CD4-positive, alpha-beta T cell (primary cell): ENCODE results near the gene PDE10A. TPM values are rescaled to one million over a fixed set of nuclear protein-coding genes. Genes with fewer than 3 reads are reported as not detected.

Experiments
- ATAC-seq: fragments of 200-7000 bp; cut with Tn5 transposase; one replicate; pipeline ENCODE4 v1.10.0; 2022; ENCODE audit warnings: mild to moderate bottlenecking; ENCODE audit not compliant: poor library complexity
- CTCF ChIA-PET: fragments of 350-600 bp; sonication (Branson Sonifier 250); formaldehyde crosslinking; loops from one replicate; lab custom pipeline; 2021; ENCODE audit warnings: antibody characterized with exemption, inconsistent platforms; lab: Charles Lee
- POLR2A ChIA-PET: fragments of 350-600 bp; sonication (Branson Sonifier 250); formaldehyde crosslinking; loops from one replicate; lab custom pipeline; 2021; ENCODE audit warnings: antibody characterized with exemption, inconsistent platforms; lab: Charles Lee
- DNase-seq, 14 experiments: peaks; one replicate each; pipeline ENCODE4 v3.0.0-alpha.2; 2013 to 2020; ENCODE audit warnings: mixed read lengths in 2 of 14
- H3K27ac ChIP-seq, 2 donors: one replicate each; pipeline versions ENCODE4 v1.5.1 to v1.7.0; 2013; ENCODE audit warnings: low read length in 2 of 2, low read depth in 1 of 2, mild to moderate bottlenecking in 1 of 2
- H3K27me3 ChIP-seq, 2 experiments: 1 replicate in 1 of 2; 2 replicates in 1 of 2; pipeline versions ENCODE4 v1.6.1 to v1.7.0; 2013; ENCODE audit warnings: low read length in 2 of 2, control low read depth in 1 of 2, mild to moderate bottlenecking in 1 of 2, moderate library complexity in 1 of 2; ENCODE audit not compliant: insufficient read depth in 2 of 2, control insufficient read depth in 1 of 2
- H3K36me3 ChIP-seq: one replicate; pipeline ENCODE4 v1.6.1; 2013; ENCODE audit warnings: low read length, control low read depth; ENCODE audit not compliant: insufficient read depth
- H3K4me1 ChIP-seq: one replicate; pipeline ENCODE4 v1.6.1; 2013; ENCODE audit warnings: low read length, control low read depth; ENCODE audit not compliant: insufficient read depth
- H3K4me3 ChIP-seq: one replicate; pipeline ENCODE4 v1.5.1; 2013; ENCODE audit warnings: mild to moderate bottlenecking, low read length, moderate library complexity
- H3K9me3 ChIP-seq, 2 experiments: 1 replicate in 1 of 2; 2 replicates in 1 of 2; pipeline versions ENCODE4 v1.6.1 to v1.7.0; 2013; ENCODE audit warnings: low read length in 2 of 2, mild to moderate bottlenecking in 2 of 2, control low read depth in 1 of 2, moderate library complexity in 1 of 2; ENCODE audit not compliant: control insufficient read depth in 1 of 2, insufficient read depth in 1 of 2
- H3K27ac Mint-ChIP-seq: one replicate; pipeline ENCODE4 v1.8.0; 2020; ENCODE audit warnings: mixed read lengths
- H3K27me3 Mint-ChIP-seq: one replicate; pipeline ENCODE4 v1.8.0; 2021; ENCODE audit warnings: mixed read lengths
- H3K36me3 Mint-ChIP-seq: one replicate; pipeline ENCODE4 v1.8.0; 2021; ENCODE audit warnings: low read depth, mixed read lengths
- H3K4me1 Mint-ChIP-seq: one replicate; pipeline ENCODE4 v1.8.0; 2021; ENCODE audit warnings: low read depth, mixed read lengths
- H3K4me3 Mint-ChIP-seq: one replicate; pipeline ENCODE4 v1.8.0; 2020; ENCODE audit warnings: mild to moderate bottlenecking, mixed read lengths
- H3K9me3 Mint-ChIP-seq: one replicate; pipeline ENCODE4 v1.8.0; 2020; ENCODE audit warnings: mixed read lengths
- intact Hi-C, 2 experiments: fragments of 100-400 bp; cut with DNase I in 1 of 2; cut with micrococcal nuclease in 1 of 2; formaldehyde crosslinking; loops; one replicate each; pipeline versions ENCODE4 v1.15.1 to v1.9.0; 2023 to 2025; cut with DNase I, micrococcal nuclease
- total RNA-seq, 174 experiments: library from RNA in 2 of 174; stranded (reverse) in 2 of 174; gene quantifications; one replicate each; pipeline ENCODE4 v1.2.3 and lab custom pipeline; 2021 to 2026
- TF ChIP-seq, protein P1 (sequence below): fragments of 200-600 bp; IDR thresholded peaks from one replicate; pipeline ENCODE4 v1.8.0; 2022; ENCODE audit warnings: antibody characterized with exemption, mild to moderate bottlenecking

PDE10A gene
- total RNA-seq, 2 experiments from 2014 or later = not detected

DNA sequence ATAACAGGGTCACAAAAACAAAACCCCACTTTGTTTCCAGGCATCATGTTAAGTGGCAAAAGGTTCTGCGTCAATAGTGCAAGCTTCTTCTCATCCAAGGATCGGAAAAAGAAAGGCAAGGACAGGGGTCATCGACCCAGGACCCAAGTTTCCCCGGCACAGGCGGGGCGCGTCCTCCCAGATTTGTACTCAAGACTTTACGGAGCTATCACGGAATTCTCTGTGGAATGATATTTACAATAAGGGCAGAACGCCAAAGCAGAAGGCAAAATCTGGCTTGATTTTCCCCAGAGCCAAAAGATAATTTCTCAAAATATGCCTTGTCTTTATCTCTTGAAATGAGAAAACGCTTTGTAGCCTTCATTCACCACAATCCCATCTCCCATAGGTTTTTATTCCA lies 25.5 kb downstream of the PDE10A start:
- H3K4me1 Mint-ChIP-seq = no peaks in the 10 kb centered on the region
- H3K36me3 Mint-ChIP-seq = no peaks in the 10 kb centered on the region
- peaks cover 0 to 8% of the 10 kb centered on the region in 2 experiments for H3K9me3 ChIP-seq
- no peaks in the 10 kb centered on the region for H3K4me1 ChIP-seq
- CTCF ChIA-PET = no interaction called here
- no peak overlapping the region for H3K27ac ChIP-seq
- no peak overlapping the region for H3K4me3 ChIP-seq
- no peak overlapping the region for H3K27ac Mint-ChIP-seq
- TF ChIP-seq, protein P1, sequence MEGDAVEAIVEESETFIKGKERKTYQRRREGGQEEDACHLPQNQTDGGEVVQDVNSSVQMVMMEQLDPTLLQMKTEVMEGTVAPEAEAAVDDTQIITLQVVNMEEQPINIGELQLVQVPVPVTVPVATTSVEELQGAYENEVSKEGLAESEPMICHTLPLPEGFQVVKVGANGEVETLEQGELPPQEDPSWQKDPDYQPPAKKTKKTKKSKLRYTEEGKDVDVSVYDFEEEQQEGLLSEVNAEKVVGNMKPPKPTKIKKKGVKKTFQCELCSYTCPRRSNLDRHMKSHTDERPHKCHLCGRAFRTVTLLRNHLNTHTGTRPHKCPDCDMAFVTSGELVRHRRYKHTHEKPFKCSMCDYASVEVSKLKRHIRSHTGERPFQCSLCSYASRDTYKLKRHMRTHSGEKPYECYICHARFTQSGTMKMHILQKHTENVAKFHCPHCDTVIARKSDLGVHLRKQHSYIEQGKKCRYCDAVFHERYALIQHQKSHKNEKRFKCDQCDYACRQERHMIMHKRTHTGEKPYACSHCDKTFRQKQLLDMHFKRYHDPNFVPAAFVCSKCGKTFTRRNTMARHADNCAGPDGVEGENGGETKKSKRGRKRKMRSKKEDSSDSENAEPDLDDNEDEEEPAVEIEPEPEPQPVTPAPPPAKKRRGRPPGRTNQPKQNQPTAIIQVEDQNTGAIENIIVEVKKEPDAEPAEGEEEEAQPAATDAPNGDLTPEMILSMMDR = no peak
- no peaks in the 10 kb centered on the region for H3K27me3 ChIP-seq
- H3K9me3 Mint-ChIP-seq = no peaks in the 10 kb centered on the region
- ATAC-seq (no peak), DNase-seq (no peak)
- POLR2A ChIA-PET = no interaction called here
- H3K27me3 Mint-ChIP-seq = peaks cover 28% of the 10 kb centered on the region
- no peak overlapping the region for H3K4me3 Mint-ChIP-seq
- no peaks in the 10 kb centered on the region for H3K36me3 ChIP-seq
- intact Hi-C loops = no loop called here

GRCh38 chr6:165636402-165637048 lies 26.5 kb downstream of the PDE10A start:
- DNase-seq (no peak), ATAC-seq (no peak)
- TF ChIP-seq, protein P1 = no peak
- Histone ChIP-seq H3K27me3 (no peaks in the 10 kb centered on the region), H3K4me3 (no peak overlapping the region), H3K36me3 (no peaks in the 10 kb centered on the region), H3K4me1 (no peaks in the 10 kb centered on the region), H3K27ac (no peak overlapping the region), H3K9me3 (no peaks in the 10 kb centered on the region)
- no peaks in the 10 kb centered on the region for H3K4me1 Mint-ChIP-seq
- POLR2A ChIA-PET = interaction anchor here (1.4 kb wide), 1 partner anchor 13 kb away, joined by 3 read pairs; no protein-coding TSS in a partner anchor
- H3K4me3 Mint-ChIP-seq = no peak overlapping the region
- H3K9me3 Mint-ChIP-seq = no peaks in the 10 kb centered on the region
- no peak overlapping the region for H3K27ac Mint-ChIP-seq
- peaks cover 28% of the 10 kb centered on the region for H3K27me3 Mint-ChIP-seq
- intact Hi-C loops = no loop called here
- CTCF ChIA-PET = no interaction called here
- H3K36me3 Mint-ChIP-seq = no peaks in the 10 kb centered on the region

DNA sequence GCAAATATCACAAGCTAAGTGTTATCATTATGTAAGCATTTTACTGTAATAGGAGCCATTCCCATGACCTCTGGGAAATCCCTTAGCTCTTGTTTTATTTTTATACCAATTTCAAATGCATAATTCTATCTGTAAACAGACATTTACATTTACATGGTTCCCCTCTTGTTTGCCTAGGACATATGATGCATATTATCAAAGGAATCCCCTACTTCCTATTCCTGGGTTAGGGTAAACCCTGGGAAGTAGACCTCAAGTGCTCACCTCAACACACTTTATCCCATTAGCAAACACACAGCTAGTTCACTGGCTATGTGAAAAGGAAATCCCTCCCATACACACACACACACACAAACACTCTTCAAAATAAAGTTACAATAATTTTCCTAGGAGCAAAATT lies 27.1 kb downstream of the PDE10A start:
- TF ChIP-seq, protein P1 = no peak

More for the DNA sequence above, 27.1 kb downstream of the PDE10A start:
- H3K4me1 Mint-ChIP-seq = no peaks in the 10 kb centered on the region
- no peak overlapping the region for H3K27ac Mint-ChIP-seq
- Histone ChIP-seq H3K9me3 (no peaks in the 10 kb centered on the region), H3K27me3 (no peaks in the 10 kb centered on the region), H3K4me3 (no peak overlapping the region), H3K27ac (no peak overlapping the region), H3K36me3 (no peaks in the 10 kb centered on the region), H3K4me1 (no peaks in the 10 kb centered on the region)
- intact Hi-C loops = no loop called here
- H3K9me3 Mint-ChIP-seq = no peaks in the 10 kb centered on the region
- DNase-seq (no peak), ATAC-seq (no peak)
- no peaks in the 10 kb centered on the region for H3K36me3 Mint-ChIP-seq
- H3K4me3 Mint-ChIP-seq = no peak overlapping the region
- ChIA-PET CTCF (no interaction called here), POLR2A (interaction anchor here (1.4 kb wide), 1 partner anchor 13 kb away, joined by 3 read pairs; no protein-coding TSS in a partner anchor)
- H3K27me3 Mint-ChIP-seq = peaks cover 28% of the 10 kb centered on the region
